ENCODE measurements around the gene SMIM1.

DNA sequence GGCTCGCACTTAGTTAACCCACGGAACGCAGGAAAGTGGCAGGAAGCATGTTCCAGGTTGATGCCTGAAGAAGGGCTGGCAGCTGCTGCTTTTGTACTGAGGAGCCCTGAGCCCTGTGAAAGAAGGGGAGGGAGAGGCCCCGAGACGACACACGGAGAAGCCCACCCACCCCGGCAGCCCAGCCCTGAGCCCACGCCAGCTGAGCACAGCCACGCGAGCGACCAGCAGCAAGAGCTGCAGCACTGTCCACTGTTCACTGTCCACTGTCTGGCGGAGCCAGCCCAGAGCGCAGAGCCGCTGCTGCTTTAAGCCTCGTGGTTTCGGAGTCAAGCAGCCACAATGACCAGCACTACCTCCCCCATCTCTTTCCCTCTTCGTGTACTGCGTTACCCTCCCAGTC lies 18.4 kb downstream of the SMIM1 start:
- TF ChIP-seq, protein P1, sequence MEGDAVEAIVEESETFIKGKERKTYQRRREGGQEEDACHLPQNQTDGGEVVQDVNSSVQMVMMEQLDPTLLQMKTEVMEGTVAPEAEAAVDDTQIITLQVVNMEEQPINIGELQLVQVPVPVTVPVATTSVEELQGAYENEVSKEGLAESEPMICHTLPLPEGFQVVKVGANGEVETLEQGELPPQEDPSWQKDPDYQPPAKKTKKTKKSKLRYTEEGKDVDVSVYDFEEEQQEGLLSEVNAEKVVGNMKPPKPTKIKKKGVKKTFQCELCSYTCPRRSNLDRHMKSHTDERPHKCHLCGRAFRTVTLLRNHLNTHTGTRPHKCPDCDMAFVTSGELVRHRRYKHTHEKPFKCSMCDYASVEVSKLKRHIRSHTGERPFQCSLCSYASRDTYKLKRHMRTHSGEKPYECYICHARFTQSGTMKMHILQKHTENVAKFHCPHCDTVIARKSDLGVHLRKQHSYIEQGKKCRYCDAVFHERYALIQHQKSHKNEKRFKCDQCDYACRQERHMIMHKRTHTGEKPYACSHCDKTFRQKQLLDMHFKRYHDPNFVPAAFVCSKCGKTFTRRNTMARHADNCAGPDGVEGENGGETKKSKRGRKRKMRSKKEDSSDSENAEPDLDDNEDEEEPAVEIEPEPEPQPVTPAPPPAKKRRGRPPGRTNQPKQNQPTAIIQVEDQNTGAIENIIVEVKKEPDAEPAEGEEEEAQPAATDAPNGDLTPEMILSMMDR (IDR thresholded peaks at IDR 0.05): no peak
- TF ChIP-seq POLR2AphosphoS5 (IDR thresholded peaks at IDR 0.05) (no peak), POLR2A (IDR thresholded peaks at IDR 0.05) (no peak), EP300 (IDR thresholded peaks at IDR 0.05) (no peak)
